ENCODE data around the gene GSX2.

GSX2 gene

GRCh38 chr4:54144661-54145171 lies 44.8 kb downstream of the GSX2 start:
- DNase-seq (ENCODE audit: low read depth): no peak
- H3K4me3 ChIP-seq (ENCODE audit: low read length): no peak overlapping the region
- TF ChIP-seq, protein P1, sequence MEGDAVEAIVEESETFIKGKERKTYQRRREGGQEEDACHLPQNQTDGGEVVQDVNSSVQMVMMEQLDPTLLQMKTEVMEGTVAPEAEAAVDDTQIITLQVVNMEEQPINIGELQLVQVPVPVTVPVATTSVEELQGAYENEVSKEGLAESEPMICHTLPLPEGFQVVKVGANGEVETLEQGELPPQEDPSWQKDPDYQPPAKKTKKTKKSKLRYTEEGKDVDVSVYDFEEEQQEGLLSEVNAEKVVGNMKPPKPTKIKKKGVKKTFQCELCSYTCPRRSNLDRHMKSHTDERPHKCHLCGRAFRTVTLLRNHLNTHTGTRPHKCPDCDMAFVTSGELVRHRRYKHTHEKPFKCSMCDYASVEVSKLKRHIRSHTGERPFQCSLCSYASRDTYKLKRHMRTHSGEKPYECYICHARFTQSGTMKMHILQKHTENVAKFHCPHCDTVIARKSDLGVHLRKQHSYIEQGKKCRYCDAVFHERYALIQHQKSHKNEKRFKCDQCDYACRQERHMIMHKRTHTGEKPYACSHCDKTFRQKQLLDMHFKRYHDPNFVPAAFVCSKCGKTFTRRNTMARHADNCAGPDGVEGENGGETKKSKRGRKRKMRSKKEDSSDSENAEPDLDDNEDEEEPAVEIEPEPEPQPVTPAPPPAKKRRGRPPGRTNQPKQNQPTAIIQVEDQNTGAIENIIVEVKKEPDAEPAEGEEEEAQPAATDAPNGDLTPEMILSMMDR (conservative IDR thresholded peaks at IDR 0.05; ENCODE audit: low read depth, low read length): no peak

DNA sequence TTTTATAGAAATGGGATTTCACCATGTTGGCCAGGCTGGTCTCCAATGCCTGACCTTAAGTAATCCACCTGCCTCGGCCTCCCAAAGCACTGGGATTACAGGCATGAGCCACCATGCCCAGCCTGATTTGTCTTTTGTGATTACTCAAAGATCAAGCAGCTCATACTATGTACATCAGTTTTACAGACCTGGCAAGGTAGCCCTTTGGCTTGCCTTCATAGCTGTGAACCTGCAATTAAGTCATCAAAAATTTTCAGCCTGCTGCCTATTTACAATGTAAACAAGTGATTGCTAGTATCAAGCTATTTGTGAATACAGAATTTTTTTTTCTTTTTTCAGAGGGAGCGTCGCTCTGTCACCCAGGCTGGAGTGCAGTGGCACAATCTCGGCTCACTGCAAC lies 46.2 kb downstream of the GSX2 start:
- no peak for DNase-seq (ENCODE audit: low read depth)
- TF ChIP-seq, protein P1 (conservative IDR thresholded peaks at IDR 0.05; ENCODE audit: low read depth, low read length): no peak
- no peak overlapping the region for H3K4me3 ChIP-seq (ENCODE audit: low read length)

DNA sequence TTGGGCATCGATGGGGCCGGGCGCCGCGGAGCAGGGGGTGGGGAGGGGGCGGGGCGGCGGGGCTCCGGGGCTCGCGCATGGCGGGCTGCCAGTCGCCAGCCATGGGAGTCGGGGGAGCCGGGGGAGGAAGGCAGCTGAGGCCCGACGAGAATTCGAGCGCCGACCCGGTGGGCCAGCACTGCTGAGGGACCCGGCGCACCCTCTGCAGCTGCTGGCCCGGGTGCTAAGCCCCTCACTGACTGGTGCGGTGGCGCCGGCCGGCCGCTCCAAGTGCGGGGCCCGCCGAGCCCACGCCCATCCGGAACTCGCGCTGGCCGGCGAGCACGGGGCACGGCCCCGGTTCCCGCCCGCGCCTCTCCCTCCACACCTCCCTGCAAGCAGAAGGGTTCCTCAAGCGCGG lies 49.4 kb downstream of the GSX2 start:
- DNase-seq (ENCODE audit: low read depth): no peak
- no peak overlapping the region for H3K4me3 ChIP-seq (ENCODE audit: low read length)
- TF ChIP-seq, protein P1 (conservative IDR thresholded peaks at IDR 0.05; ENCODE audit: low read depth, low read length): no peak
